H9 (cell line): Measurements from ENCODE around the gene CNGA2. TPM values are rescaled to one million over a fixed set of nuclear protein-coding genes. Genes with fewer than 3 reads are reported as not detected.

ENCODE experiments used
- DNase-seq: peaks from one replicate; pipeline ENCODE4 v3.0.0-alpha.2; 2017
- H2AFZ ChIP-seq: one replicate; pipeline ENCODE4 v1.6.1; 2013; ENCODE audit warnings: mild to moderate bottlenecking, low read length, control low read depth, moderate library complexity
- H2AK5ac ChIP-seq: 2 replicates; pipeline ENCODE4 v1.6.1; 2013; ENCODE audit warnings: low read length, control low read depth, mixed read lengths; ENCODE audit not compliant: insufficient read length
- H2BK120ac ChIP-seq: one replicate; pipeline ENCODE4 v1.6.1; 2013; ENCODE audit warnings: low read depth, mild to moderate bottlenecking, low read length, control low read depth, inconsistent platforms; ENCODE audit not compliant: poor library complexity, severe bottlenecking
- H2BK12ac ChIP-seq: 2 replicates; pipeline ENCODE4 v1.6.1; 2013; ENCODE audit warnings: low read length, control low read depth, mixed read lengths, low read depth; ENCODE audit not compliant: insufficient read length
- H2BK15ac ChIP-seq: 2 replicates; pipeline ENCODE4 v1.6.1; 2013; ENCODE audit warnings: low read depth, low read length, control low read depth
- H2BK20ac ChIP-seq: one replicate; pipeline ENCODE4 v1.6.1; 2013; ENCODE audit warnings: low read depth, mild to moderate bottlenecking, low read length, control low read depth, inconsistent platforms; ENCODE audit not compliant: poor library complexity, severe bottlenecking
- H2BK5ac ChIP-seq: 2 replicates; pipeline ENCODE4 v1.6.1; 2013; ENCODE audit warnings: low read length, control low read depth, mixed read lengths; ENCODE audit not compliant: insufficient read length
- H3K14ac ChIP-seq: 2 replicates; pipeline ENCODE4 v1.6.1; 2013; ENCODE audit warnings: low read length, control low read depth; ENCODE audit not compliant: insufficient read depth
- H3K18ac ChIP-seq: 2 replicates; pipeline ENCODE4 v1.6.1; 2013; ENCODE audit warnings: low read depth, mild to moderate bottlenecking, mixed read lengths, low read length, control low read depth; ENCODE audit not compliant: insufficient read length
- H3K23ac ChIP-seq: 2 replicates; pipeline ENCODE4 v1.6.1; 2013; ENCODE audit warnings: low read length, control low read depth, mixed read lengths, low read depth; ENCODE audit not compliant: insufficient read length
- H3K23me2 ChIP-seq: 2 replicates; pipeline ENCODE4 v1.6.1; 2013; ENCODE audit warnings: low read depth, mild to moderate bottlenecking, mixed read lengths, low read length, control low read depth; ENCODE audit not compliant: insufficient read length, poor library complexity, severe bottlenecking
- H3K27ac ChIP-seq: 2 replicates; pipeline ENCODE4 v1.5.1; 2013; ENCODE audit warnings: low read length, control low read depth, mixed read lengths, low read depth; ENCODE audit not compliant: insufficient read length
- H3K27me3 ChIP-seq: 2 replicates; pipeline ENCODE4 v1.6.1; 2013; ENCODE audit warnings: low read length, control low read depth, inconsistent platforms; ENCODE audit not compliant: insufficient read depth
- H3K4ac ChIP-seq: 2 replicates; pipeline ENCODE4 v1.6.1; 2013; ENCODE audit warnings: low read depth, mild to moderate bottlenecking, control low read depth, inconsistent platforms, low read length, moderate library complexity
- H3K4me1 ChIP-seq: 2 replicates; pipeline ENCODE4 v1.6.1; 2013; ENCODE audit warnings: low read length, control low read depth, inconsistent platforms; ENCODE audit not compliant: insufficient read depth
- H3K4me2 ChIP-seq: 2 replicates; pipeline ENCODE4 v1.6.1; 2013; ENCODE audit warnings: low read length, control low read depth, mixed read lengths; ENCODE audit not compliant: insufficient read length, insufficient read depth
- H3K56ac ChIP-seq: 2 replicates; pipeline ENCODE4 v1.6.1; 2013; ENCODE audit warnings: low read depth, mild to moderate bottlenecking, mixed read lengths, low read length, control low read depth; ENCODE audit not compliant: insufficient read length
- H3K79me1 ChIP-seq: 2 replicates; pipeline ENCODE4 v1.6.1; 2013; ENCODE audit warnings: low read depth, mild to moderate bottlenecking, moderate library complexity, low read length, control low read depth, inconsistent platforms; ENCODE audit not compliant: insufficient read depth, poor library complexity, severe bottlenecking
- H3K79me2 ChIP-seq: 2 replicates; pipeline ENCODE4 v1.6.1; 2013; ENCODE audit warnings: low read length, control low read depth, inconsistent platforms; ENCODE audit not compliant: insufficient read depth
- H3K9ac ChIP-seq: 2 replicates; pipeline ENCODE4 v1.6.1; 2013; ENCODE audit warnings: low read length, control low read depth, mixed read lengths; ENCODE audit not compliant: insufficient read length; ENCODE audit errors: extremely low read depth
- H3K9me3 ChIP-seq: one replicate; pipeline ENCODE4 v1.6.1; 2013; ENCODE audit warnings: low read depth, low read length, inconsistent platforms; ENCODE audit not compliant: control insufficient read depth
- H3T11ph ChIP-seq: one replicate; pipeline ENCODE4 v1.6.1; 2013; ENCODE audit warnings: mild to moderate bottlenecking, low read length, control low read depth, inconsistent platforms
- H4K20me1 ChIP-seq: one replicate; pipeline ENCODE4 v1.6.1; 2013; ENCODE audit not compliant: control insufficient read depth, insufficient read length, insufficient read depth
- H4K5ac ChIP-seq: 2 replicates; pipeline ENCODE4 v1.6.1; 2013; ENCODE audit warnings: low read depth, mild to moderate bottlenecking, mixed read lengths, low read length, control low read depth; ENCODE audit not compliant: insufficient read length
- H4K8ac ChIP-seq: replicated peaks from 2 replicates; pipeline ENCODE4 v1.6.1; 2013; ENCODE audit warnings: low read length, control low read depth, mixed read lengths, low read depth; ENCODE audit not compliant: insufficient read length
- H4K91ac ChIP-seq: 2 replicates; pipeline ENCODE4 v1.6.1; 2013; ENCODE audit warnings: low read depth, mild to moderate bottlenecking, moderate library complexity, mixed read lengths, low read length, control low read depth; ENCODE audit not compliant: insufficient read length
- H3K27ac Mint-ChIP-seq, 3 experiments: 2 replicates in 2 of 3; 3 replicates in 1 of 3; pipeline ENCODE4 v1.8.0; 2020 to 2021; ENCODE audit warnings: mixed read lengths in 3 of 3, mild to moderate bottlenecking in 1 of 3, moderate library complexity in 1 of 3
- H3K27me3 Mint-ChIP-seq: 2 replicates; pipeline ENCODE4 v1.8.0; 2021; ENCODE audit warnings: low read depth, mild to moderate bottlenecking, moderate library complexity, mixed read lengths
- H3K36me3 Mint-ChIP-seq, 3 experiments: 2 replicates in 2 of 3; 3 replicates in 1 of 3; pipeline ENCODE4 v1.8.0; 2020 to 2021; ENCODE audit warnings: low read depth in 3 of 3, mixed read lengths in 3 of 3; ENCODE audit not compliant: insufficient read depth in 1 of 3
- H3K4me1 Mint-ChIP-seq, 2 experiments: 2 replicates each; pipeline ENCODE4 v1.8.0; 2020; ENCODE audit warnings: mixed read lengths in 2 of 2
- H3K4me3 Mint-ChIP-seq, 2 experiments: 2 replicates in 1 of 2; 3 replicates in 1 of 2; pipeline ENCODE4 v1.8.0; 2020 to 2021; ENCODE audit warnings: mild to moderate bottlenecking in 2 of 2, mixed read lengths in 2 of 2, moderate library complexity in 1 of 2
- H3K9me3 Mint-ChIP-seq, 2 experiments: 2 replicates in 1 of 2; 3 replicates in 1 of 2; pipeline ENCODE4 v1.8.0; 2020; ENCODE audit warnings: mild to moderate bottlenecking in 2 of 2, mixed read lengths in 2 of 2, moderate library complexity in 1 of 2
- CTCF ChIP-seq: fragments of 200-600 bp; sonication (generic); conservative IDR thresholded peaks from 3 replicates; pipeline ENCODE4 v1.8.0; 2021; ENCODE audit warnings: antibody characterized with exemption, mild to moderate bottlenecking
- WGBS: extraction: QIAGEN DNeasy Blood & Tissue Kit; methylation state at CpG from one replicate; pipeline ENCODE4 v1.1.7; 2013; ENCODE audit warnings: missing lambda C conversion rate, low lambda C conversion rate, mixed read lengths; ENCODE audit not compliant: insufficient read length; ENCODE audit errors: extremely low coverage; 5-methylcytosine and 5-hydroxymethylcytosine counted together
- total RNA-seq: library from RNA; stranded (reverse); gene quantifications from 2 replicates; pipeline ENCODE4 v1.2.1, GENCODE V29; 2021

Gene CNGA2
- total RNA-seq, 1 experiment from 2014 or later: not detected

GRCh38 chrX:151791961-151792360 lies 57.4 kb downstream of the CNGA2 start:
- no peak for DNase-seq
- Histone ChIP-seq H4K91ac (no peak overlapping the region), H3K56ac (no peak overlapping the region), H2AFZ (no peak overlapping the region), H3K79me1 (no peaks in the 10 kb centered on the region), H3K79me2 (no peaks in the 10 kb centered on the region; the same call in 1 of the 2 replicates), H3K4me2 (no peak overlapping the region), H2BK12ac (no peak overlapping the region), H3K4ac (no peak overlapping the region), H4K5ac (no peak overlapping the region), H2BK5ac (no peak overlapping the region), H3K23ac (no peak overlapping the region), H3K27ac (no peak overlapping the region), H2BK20ac (no peak overlapping the region), H2AK5ac (no peak overlapping the region), H3K9me3 (peaks cover 60% of the 10 kb centered on the region), H2BK15ac (no peak overlapping the region), H3T11ph (no peak overlapping the region), H4K20me1 (no peaks in the 10 kb centered on the region), H3K18ac (no peak overlapping the region), H3K27me3 (no peaks in the 10 kb centered on the region), H3K9ac (no peak overlapping the region), H4K8ac (no peak overlapping the region), H3K23me2 (no peaks in the 10 kb centered on the region), H2BK120ac (no peak overlapping the region), H3K14ac (no peak overlapping the region), H3K4me1 (no peaks in the 10 kb centered on the region)
- no CpG with 5 or more reads among the region's 3 CpGs for WGBS
- no peak for TF ChIP-seq CTCF
- peaks cover 12% of the 10 kb centered on the region for H3K27me3 Mint-ChIP-seq
- no peak overlapping the region for H3K4me3 Mint-ChIP-seq
- no peaks in the 10 kb centered on the region for H3K4me1 Mint-ChIP-seq
- no peak overlapping the region for H3K27ac Mint-ChIP-seq
- H3K36me3 Mint-ChIP-seq: no peaks in the 10 kb centered on the region; a peak in 3 of 7 replicates
- peaks cover 68 to 76% of the 10 kb centered on the region in 2 experiments for H3K9me3 Mint-ChIP-seq
